NCI-H1105 (cell line): ENCODE measurements around the gene CTBP1.

Source experiments
- DNase-seq: peaks from one replicate; lab custom pipeline; 2025; lab: John Stamatoyannopoulos, UW

CTBP1 gene

GRCh38 chr4:1210971-1211370 is 38.0 kb downstream of the CTBP1 start:
- DNase-seq: no peak

GRCh38 chr4:1210241-1210841 is 38.6 kb downstream of the CTBP1 start:
- no peak for DNase-seq

- no peak for DNase-seq
Measured at GRCh38 chr4:1209821-1210220, 39.1 kb downstream of the CTBP1 start.

- no peak for DNase-seq
Measured at GRCh38 chr4:1208970-1209704, 39.8 kb downstream of the CTBP1 start.

GRCh38 chr4:1208266-1208961 is 40.5 kb downstream of the CTBP1 start:
- no peak for DNase-seq

- no peak for DNase-seq
Measured at GRCh38 chr4:1207603-1208265, 41.2 kb downstream of the CTBP1 start.

GRCh38 chr4:1207157-1207470 is 41.8 kb downstream of the CTBP1 start:
- DNase-seq: no peak

- no peak for DNase-seq
Measured at GRCh38 chr4:1206299-1207156, 42.4 kb downstream of the CTBP1 start.

- DNase-seq: no peak
Measured at GRCh38 chr4:1205586-1206298, 43.2 kb downstream of the CTBP1 start.

- DNase-seq: no peak
Measured at GRCh38 chr4:1204828-1205585, 43.9 kb downstream of the CTBP1 start.

GRCh38 chr4:1204286-1204827 is 44.6 kb downstream of the CTBP1 start:
- DNase-seq: no peak

GRCh38 chr4:1203026-1203616 is 45.8 kb downstream of the CTBP1 start:
- no peak for DNase-seq

GRCh38 chr4:1202526-1203011 is 46.4 kb downstream of the CTBP1 start:
- no peak for DNase-seq

GRCh38 chr4:1201851-1202525 is 46.9 kb downstream of the CTBP1 start:
- DNase-seq: no peak

- no peak for DNase-seq
Measured at GRCh38 chr4:1200425-1201035, 48.4 kb downstream of the CTBP1 start.

GRCh38 chr4:1199556-1200331 is 49.2 kb downstream of the CTBP1 start:
- no peak for DNase-seq

GRCh38 chr4:1198098-1198844 is 50.7 kb downstream of the CTBP1 start:
- no peak for DNase-seq
